Gastrocnemius medialis (tissue), 4 donors: ENCODE data around the gene CDCP2.

Experiments used
- CTCF ChIP-seq, 5 experiments: fragments of 450-650 bp in 3 of 5; fragments of 200-600 bp in 2 of 5; sonication (generic) in 2 of 5; IDR thresholded peaks in 4 of 5; conservative IDR thresholded peaks in 1 of 5; 1 replicate in 4 of 5; 2 replicates in 1 of 5; pipeline ENCODE4 v1.5.1; 2016 to 2019; ENCODE audit warnings: antibody characterized with exemption in 5 of 5, mild to moderate bottlenecking in 3 of 5, moderate library complexity in 3 of 5
- POLR2A ChIP-seq, 2 donors: fragments of 450-650 bp; IDR thresholded peaks; one replicate each; pipeline ENCODE4 v1.6.1; 2017; ENCODE audit warnings: antibody characterized with exemption in 2 of 2, mild to moderate bottlenecking in 2 of 2, moderate library complexity in 2 of 2

DNA sequence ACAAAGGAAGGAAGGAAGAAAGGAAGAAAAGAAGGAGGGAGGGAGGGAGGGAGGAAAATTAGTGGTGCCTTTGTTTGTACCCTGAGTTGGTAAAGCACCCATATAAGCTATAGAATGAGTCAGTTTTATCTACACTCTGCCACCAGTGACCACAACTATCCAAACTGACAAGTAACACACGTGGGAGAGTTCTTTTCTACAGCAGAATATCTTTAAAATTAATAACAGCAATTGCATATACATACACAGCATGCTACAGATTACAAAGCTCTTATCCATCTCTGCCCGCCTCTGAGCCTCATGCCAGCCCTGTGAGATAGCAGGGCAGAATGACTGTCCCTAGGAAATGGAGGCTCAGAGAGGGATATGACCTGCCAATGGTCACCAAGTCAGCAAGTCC lies 20.3 kb downstream of the CDCP2 start:
- TF ChIP-seq CTCF (IDR thresholded peaks at IDR 0.05 in 4 of 5, conservative IDR thresholded peaks at IDR 0.05 in 1 of 5) (no peak), POLR2A (IDR thresholded peaks at IDR 0.05) (no peak)
